Small intestine (tissue), 4 donors: Measurements from ENCODE around the gene PPP1R12C. TPM values are rescaled to one million over a fixed set of nuclear protein-coding genes. Genes with fewer than 3 reads are reported as not detected.

ENCODE experiments used
- polyA plus RNA-seq, 4 donors: library from polyadenylated mRNA; stranded (reverse) in 3 of 4; unstranded in 1 of 4; fragments of 200-250 nt in 3 of 4; fragments of 120-200 nt in 1 of 4; gene quantifications; one replicate each; pipeline versions ENCODE4 v1.2.1 to v1.2.3, GENCODE V29; 2013
- donor health status: healthy with polysubstance abuse.
- donor health status: Bipolar disorder and iron deficiency.
- donor health status: healthy.

Gene PPP1R12C
- polyA plus RNA-seq, 4 donors: 68.3 to 192 (median 132) TPM

Other genes starting within 250 kb of the PPP1R12C start
- gene FCAR, start 243.4 kb downstream of the PPP1R12C start, polyA plus RNA-seq: under 1 TPM in 2 of 4 donors, not detected in 2; 0.06 to 0.22 TPM
- under 1 TPM in 2 of 4 donors, not detected in 2; 0.16 to 0.77 TPM for gene NCR1, start 211.5 kb downstream of the PPP1R12C start, polyA plus RNA-seq
- under 1 TPM in 3 of 4 donors, not detected in 1; 0.01 to 0.27 (median 0.04) TPM for gene NLRP7, start 170.1 kb downstream of the PPP1R12C start, polyA plus RNA-seq
- 10 to 100 TPM in 2 of 4 donors, 1 to 10 TPM in 2; 2.2 to 10.9 (median 7.6) TPM for gene NLRP2, start 151.3 kb downstream of the PPP1R12C start, polyA plus RNA-seq
- gene GP6, start 79.4 kb downstream of the PPP1R12C start, polyA plus RNA-seq: under 1 TPM in 2 of 4 donors, not detected in 2; 0.15 to 0.22 TPM
- gene RDH13, start 54.5 kb downstream of the PPP1R12C start, polyA plus RNA-seq: 10 to 100 TPM; 21.3 to 28.4 (median 22.2) TPM
- 10 to 100 TPM; 11.7 to 23.8 (median 19.1) TPM for gene EPS8L1, start 41.8 kb downstream of the PPP1R12C start, polyA plus RNA-seq
- 10 to 100 TPM in 1 of 4 donors, 1 to 10 TPM in 2, under 1 TPM in 1; 0.18 to 20.1 (median 5.3) TPM for gene TNNT1, start 31.6 kb upstream of the PPP1R12C start, polyA plus RNA-seq
- 10 to 100 TPM in 1 of 4 donors, 1 to 10 TPM in 2, under 1 TPM in 1; 0.59 to 39.7 (median 1.5) TPM for gene TNNI3, start 40.1 kb upstream of the PPP1R12C start, polyA plus RNA-seq
- gene DNAAF3, start 49.0 kb upstream of the PPP1R12C start, polyA plus RNA-seq: under 1 TPM in 2 of 4 donors, not detected in 2; 0.62 to 0.64 TPM
- 1 to 10 TPM in 2 of 4 donors, under 1 TPM in 2; 0.22 to 4.7 (median 1.1) TPM for gene SYT5, start 62.7 kb upstream of the PPP1R12C start, polyA plus RNA-seq
- 100 to 1,000 TPM in 2 of 4 donors, 10 to 100 TPM in 2; 33.4 to 158 (median 89.7) TPM for gene PTPRH, start 91.9 kb upstream of the PPP1R12C start, polyA plus RNA-seq
- gene TMEM86B, start 111.1 kb upstream of the PPP1R12C start, polyA plus RNA-seq: 100 to 1,000 TPM in 1 of 4 donors, 10 to 100 TPM in 3; 22.8 to 255 (median 72.6) TPM
- 10 to 100 TPM; 43.4 to 67.5 (median 48.9) TPM for gene PPP6R1, start 141.4 kb upstream of the PPP1R12C start, polyA plus RNA-seq
- gene HSPBP1, start 162.5 kb upstream of the PPP1R12C start, polyA plus RNA-seq: 10 to 100 TPM; 25.9 to 61.9 (median 31.4) TPM
- gene BRSK1, start 166.4 kb upstream of the PPP1R12C start, polyA plus RNA-seq: 1 to 10 TPM in 3 of 4 donors, under 1 TPM in 1; 0.22 to 3.5 (median 2.7) TPM
- 100 to 1,000 TPM in 1 of 4 donors, 10 to 100 TPM in 3; 33.2 to 125 (median 79.2) TPM for gene TMEM150B, start 207.7 kb upstream of the PPP1R12C start, polyA plus RNA-seq
- gene KMT5C, start 222.2 kb upstream of the PPP1R12C start, polyA plus RNA-seq: 10 to 100 TPM; 10.3 to 18.4 (median 14.3) TPM
- under 1 TPM in 2 of 4 donors, not detected in 2; 0.07 to 0.09 TPM for gene COX6B2, start 237.1 kb upstream of the PPP1R12C start, polyA plus RNA-seq
- gene GARIN5B, start 245.6 kb upstream of the PPP1R12C start, polyA plus RNA-seq: under 1 TPM in 1 of 4 donors, not detected in 3; 0.03 TPM